ENCODE measurements around the gene TMEM214.
A peak's percentile ranks its signal among the peaks of the same experiment; 100 is the strongest.

The TMEM214 gene

GRCh38 chr2:27009716-27010115 lies 23.0 kb upstream of the TMEM214 start:
- no peak for DNase-seq (ENCODE audit: low read depth)

- DNase-seq (ENCODE audit: low read depth): no peak
These were observed 22.6 kb upstream of the TMEM214 start for GRCh38 chr2:27010139-27010538.

- no peak for DNase-seq (ENCODE audit: low read depth)
These were observed 19.0 kb upstream of the TMEM214 start for GRCh38 chr2:27013738-27014137.

- DNase-seq (ENCODE audit: low read depth): no peak
These were observed 17.9 kb upstream of the TMEM214 start for GRCh38 chr2:27014771-27015433.

GRCh38 chr2:27016801-27017325 lies 15.9 kb upstream of the TMEM214 start:
- peak; percentile 29 for DNase-seq (ENCODE audit: low read depth)

GRCh38 chr2:27018142-27018541 lies 14.6 kb upstream of the TMEM214 start:
- DNase-seq (ENCODE audit: low read depth): no peak

GRCh38 chr2:27019459-27019858 lies 13.3 kb upstream of the TMEM214 start:
- no peak for DNase-seq (ENCODE audit: low read depth)

GRCh38 chr2:27019931-27020855 lies 12.6 kb upstream of the TMEM214 start:
- no peak for DNase-seq (ENCODE audit: low read depth)

- DNase-seq (ENCODE audit: low read depth): no peak
These were observed 11.3 kb upstream of the TMEM214 start for GRCh38 chr2:27021253-27022049.

GRCh38 chr2:27023740-27024139 lies 9.0 kb upstream of the TMEM214 start:
- no peak for DNase-seq (ENCODE audit: low read depth)

- DNase-seq (ENCODE audit: low read depth): no peak
These were observed 8.6 kb upstream of the TMEM214 start for GRCh38 chr2:27024188-27024587.

- DNase-seq (ENCODE audit: low read depth): no peak
These were observed 8.0 kb upstream of the TMEM214 start for GRCh38 chr2:27024812-27025211.

- no peak for DNase-seq (ENCODE audit: low read depth)
These were observed 7.4 kb upstream of the TMEM214 start for GRCh38 chr2:27025281-27025800.

- DNase-seq (ENCODE audit: low read depth): no peak
These were observed 6.6 kb upstream of the TMEM214 start for GRCh38 chr2:27025861-27026851.

- no peak for DNase-seq (ENCODE audit: low read depth)
These were observed 5.5 kb upstream of the TMEM214 start for GRCh38 chr2:27027211-27027651.

GRCh38 chr2:27029051-27029450 lies 3.7 kb upstream of the TMEM214 start:
- no peak for DNase-seq (ENCODE audit: low read depth)

- DNase-seq (ENCODE audit: low read depth): no peak
These were observed 588 bp downstream of the TMEM214 start for GRCh38 chr2:27033253-27033852.

GRCh38 chr2:27038012-27038411 lies 5.2 kb downstream of the TMEM214 start:
- no peak for DNase-seq (ENCODE audit: low read depth)

- no peak for DNase-seq (ENCODE audit: low read depth)
These were observed 6.0 kb downstream of the TMEM214 start for GRCh38 chr2:27038631-27039339.

GRCh38 chr2:27039426-27039825 lies 6.7 kb downstream of the TMEM214 start:
- no peak for DNase-seq (ENCODE audit: low read depth)
